GM21786 (cell line): ENCODE results near the gene GDF7.
A peak's percentile ranks its signal among the peaks of the same experiment; 100 is the strongest.
"Not testable (repeated sequence)": the region's sequence is repeated elsewhere in the genome, so short reads cannot be mapped to it uniquely, and the experiment has no call there.

Experiments
- ATAC-seq: cut with Tn5 transposase; IDR thresholded peaks from one replicate; pipeline ENCODE4 v1.9.1; 2021; ENCODE audit not compliant: unreplicated experiment

GDF7 gene

GRCh38 chr2:20693317-20693716 lies 26.4 kb downstream of the GDF7 start:
- no peak for ATAC-seq

DNA sequence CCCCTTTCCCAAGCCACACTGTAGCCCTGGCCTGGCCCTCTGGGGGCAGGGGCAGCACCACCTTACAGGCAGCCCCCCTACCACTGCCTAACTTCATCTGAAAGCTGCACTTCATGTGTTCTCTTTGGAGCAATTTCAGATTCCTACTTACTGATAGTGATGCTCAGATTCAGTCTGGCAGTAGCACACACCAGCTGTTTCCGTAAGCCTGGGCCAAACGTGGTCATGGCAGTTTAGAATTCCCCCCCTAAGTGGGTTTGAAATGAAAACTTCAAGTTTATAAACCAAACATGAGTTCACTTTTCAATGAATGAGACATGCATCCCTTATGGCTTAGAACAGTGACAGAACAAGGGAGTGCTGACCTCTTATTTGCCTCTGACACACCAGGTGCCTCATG lies 29.4 kb downstream of the GDF7 start:
- ATAC-seq, result no peak

DNA sequence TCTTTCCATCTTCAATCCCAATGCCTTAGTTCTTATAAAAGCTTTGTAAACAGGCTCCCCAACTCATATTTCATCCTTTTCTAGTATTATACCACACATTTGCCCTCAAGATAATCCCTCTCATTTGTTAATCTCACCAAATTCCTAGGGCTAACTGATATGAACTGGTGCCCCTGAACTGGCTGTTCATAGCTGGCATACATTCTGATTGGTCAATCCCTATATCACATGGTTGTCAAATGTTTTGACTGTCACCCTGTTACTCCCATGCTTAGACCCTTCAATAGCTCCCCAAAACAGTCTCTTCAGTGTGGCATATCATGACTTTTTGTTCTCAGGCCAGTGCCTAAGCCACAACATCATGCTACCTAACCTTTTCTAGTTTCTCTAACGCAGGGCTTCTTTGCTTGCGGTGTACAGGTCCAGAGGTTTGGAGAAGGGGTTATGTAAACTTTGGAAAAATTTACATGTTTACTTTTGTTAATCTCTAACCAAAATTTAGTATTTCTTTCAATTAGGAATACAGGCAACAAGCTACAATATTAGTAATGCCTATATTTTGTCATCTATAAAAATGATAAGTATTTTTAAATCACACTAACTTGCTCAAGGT lies 30.5 kb downstream of the GDF7 start:
- no peak for ATAC-seq

DNA sequence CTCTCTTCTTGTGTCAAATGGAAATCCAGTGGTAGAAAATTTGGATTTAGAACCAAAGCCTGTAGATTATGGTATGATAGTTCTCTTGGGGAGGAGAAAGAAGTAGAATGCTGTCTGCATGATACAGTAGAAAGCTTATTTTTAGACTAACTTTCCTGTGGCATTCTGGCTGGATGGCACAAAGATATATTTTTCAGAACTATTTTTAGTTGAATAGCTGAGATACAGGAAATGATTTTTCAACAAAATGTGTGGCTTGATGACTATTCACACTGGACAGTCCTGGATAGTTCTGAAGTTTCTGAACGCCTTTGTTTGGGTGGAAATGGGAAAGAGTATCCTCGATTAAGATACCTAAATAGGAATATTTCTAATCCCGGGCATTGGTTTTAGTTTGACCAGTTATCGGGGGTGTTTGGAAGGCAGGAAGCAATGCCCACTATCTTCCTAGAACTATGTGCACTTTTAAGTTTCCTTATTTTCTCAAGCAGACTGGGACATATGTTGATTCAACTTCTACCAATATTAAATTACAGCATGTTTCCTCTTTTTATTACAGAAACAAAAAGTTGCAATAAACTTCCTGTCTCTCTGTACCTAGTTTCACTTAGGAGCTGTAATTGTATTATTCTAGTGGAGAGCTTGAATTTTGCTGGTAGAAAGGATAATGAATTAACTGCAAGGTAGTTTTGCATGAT lies 32.1 kb downstream of the GDF7 start:
- peak; percentile 41 for ATAC-seq

DNA sequence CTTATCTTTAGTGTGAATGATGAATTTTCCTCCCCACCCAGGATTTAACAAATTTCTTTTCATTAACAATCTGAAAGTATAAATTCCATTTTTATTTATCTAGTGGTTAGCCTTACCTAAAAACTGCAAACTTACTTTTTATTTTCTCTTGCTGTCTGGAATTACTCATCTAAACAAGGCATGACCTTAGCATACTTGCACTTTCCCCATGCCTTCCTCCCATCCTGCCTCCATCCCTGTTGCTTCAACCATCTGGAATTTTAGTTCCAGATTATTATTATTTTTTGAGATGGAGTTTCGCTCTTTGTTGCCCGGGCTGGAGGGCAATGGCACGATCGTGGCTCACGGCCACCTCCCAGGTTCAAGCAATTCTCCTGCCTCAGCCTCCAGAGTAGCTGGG lies 35.6 kb downstream of the GDF7 start:
- ATAC-seq, result no peak

GRCh38 chr2:20704886-20705285 lies 37.9 kb downstream of the GDF7 start:
- ATAC-seq, result no peak

DNA sequence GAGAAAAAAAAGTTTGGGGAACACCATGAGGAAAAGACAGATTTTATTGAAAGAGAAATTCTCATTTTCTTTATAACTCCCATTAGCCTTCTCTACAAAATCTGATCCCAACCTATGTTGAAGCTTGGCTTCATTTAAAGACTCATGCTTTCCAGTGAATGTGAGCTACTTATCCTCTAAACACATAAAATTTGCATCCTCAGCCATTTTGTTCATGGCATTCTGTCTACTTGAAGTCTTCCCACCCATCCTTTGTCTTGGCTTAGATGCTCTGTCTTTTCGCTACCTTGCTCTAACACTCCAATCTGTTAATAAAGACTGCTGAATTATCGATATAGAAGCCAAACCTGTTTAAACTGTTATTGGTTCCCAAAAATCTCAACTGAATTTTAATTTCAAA lies 39.3 kb downstream of the GDF7 start:
- no peak for ATAC-seq

DNA sequence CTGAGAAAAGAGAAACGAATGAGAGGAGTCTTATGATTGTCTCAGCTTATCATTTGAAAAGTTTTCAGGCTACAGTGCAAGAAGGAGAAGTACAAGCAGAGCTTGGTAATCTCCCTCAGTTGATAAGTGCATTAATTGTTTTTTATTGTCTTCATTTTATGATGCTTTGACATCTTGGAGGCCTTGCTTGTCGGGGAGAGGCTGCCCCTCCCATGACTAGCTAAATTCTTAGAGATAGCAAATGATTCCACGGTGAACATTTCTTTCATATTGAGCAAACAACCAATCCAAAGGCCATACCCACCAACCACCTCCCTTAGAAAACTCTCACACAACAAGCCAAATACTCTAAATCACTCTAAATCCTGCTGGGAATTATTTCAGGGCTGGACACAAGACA lies 39.8 kb downstream of the GDF7 start:
- no peak for ATAC-seq

- ATAC-seq, result no peak
Observed at GRCh38 chr2:20707601-20708000, 40.7 kb downstream of the GDF7 start.

DNA sequence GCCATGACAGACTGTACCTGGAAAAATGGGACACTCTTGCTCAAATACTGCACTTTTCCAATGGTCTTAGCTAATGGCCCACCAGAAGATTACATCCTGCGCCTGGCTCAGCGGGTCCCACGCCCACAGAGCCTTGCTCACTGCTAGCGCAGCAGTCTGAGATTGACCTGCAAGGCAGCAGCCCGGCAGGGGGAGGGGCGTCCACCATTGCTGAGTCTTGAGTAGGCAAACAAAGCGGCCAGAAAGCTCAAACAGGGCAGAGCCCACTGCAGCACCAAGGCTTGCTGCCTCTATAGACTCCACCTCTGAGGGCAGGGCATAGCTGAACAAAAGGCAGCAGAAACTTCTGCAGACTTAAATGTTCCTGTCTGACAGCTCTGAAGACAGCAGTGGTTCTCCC lies 44.7 kb downstream of the GDF7 start:
- ATAC-seq, result not testable (repeated sequence)

- not testable (repeated sequence) for ATAC-seq
Observed at GRCh38 chr2:20713585-20713984, 46.6 kb downstream of the GDF7 start.

- not testable (repeated sequence) for ATAC-seq
Observed at GRCh38 chr2:20714412-20714811, 47.5 kb downstream of the GDF7 start.

DNA sequence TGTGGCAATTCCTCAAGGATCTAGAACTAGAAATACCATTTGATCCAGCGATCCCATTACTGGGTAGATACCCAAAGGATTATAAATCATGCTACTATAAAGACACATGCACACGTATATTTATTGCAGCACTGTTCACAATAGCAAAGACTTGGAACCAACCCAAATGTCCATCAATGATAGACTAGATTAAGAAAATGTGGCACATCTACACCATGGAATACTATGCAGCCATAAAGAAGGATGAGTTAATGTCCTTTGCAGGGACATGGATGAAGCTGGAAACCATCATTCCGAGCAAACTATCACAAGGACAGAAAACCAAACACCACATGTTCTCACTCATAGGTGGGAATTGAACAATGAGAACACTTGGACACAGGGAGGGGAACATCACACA lies 49.2 kb downstream of the GDF7 start:
- not testable (repeated sequence) for ATAC-seq

DNA sequence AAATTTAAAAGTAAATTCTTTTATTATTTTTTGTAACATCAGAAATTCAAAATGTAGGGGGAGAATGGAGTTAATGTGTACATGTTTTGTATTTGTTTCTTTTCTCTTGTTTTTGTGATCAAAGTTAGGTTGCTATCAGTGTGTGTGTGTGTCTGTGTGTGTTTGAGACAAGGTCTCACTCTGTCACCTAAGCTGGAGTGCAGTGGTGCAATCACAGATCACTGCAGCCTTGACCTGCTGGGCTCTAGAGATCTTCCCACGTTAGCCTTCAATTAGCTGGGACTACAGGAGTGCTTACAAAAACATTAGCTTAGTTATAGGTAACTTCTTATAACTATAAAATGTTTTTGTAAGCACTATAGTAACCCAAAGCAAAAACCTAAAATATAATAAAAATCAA lies 50.7 kb downstream of the GDF7 start:
- no peak for ATAC-seq

DNA sequence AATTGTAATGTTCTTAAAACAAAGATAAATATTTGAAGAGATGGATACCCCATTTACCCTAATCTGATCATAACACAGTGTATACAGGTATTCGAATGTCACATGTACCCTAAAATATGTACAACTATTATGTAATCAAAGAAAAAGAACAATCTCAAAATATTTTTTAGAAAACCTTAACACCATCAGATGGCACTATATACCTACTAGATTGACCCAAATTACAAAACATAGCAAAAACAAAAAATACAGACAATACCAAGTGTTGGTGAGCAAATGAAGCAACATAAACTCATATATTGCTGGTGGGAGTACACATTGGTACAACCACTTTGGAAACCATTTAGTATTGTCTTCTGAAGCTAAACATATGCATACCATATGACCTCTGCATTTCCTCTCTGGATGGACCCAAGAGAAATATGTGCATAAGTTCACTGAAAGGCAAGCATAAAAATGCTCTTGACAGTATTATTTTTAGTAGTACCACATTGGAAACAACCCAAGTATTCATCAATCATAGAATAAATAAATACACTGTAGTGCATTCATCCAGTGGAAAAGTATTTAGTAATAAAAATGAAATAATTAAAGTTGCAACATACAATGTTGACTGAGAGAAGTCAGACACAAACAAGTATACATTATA lies 55.8 kb downstream of the GDF7 start:
- no peak for ATAC-seq

DNA sequence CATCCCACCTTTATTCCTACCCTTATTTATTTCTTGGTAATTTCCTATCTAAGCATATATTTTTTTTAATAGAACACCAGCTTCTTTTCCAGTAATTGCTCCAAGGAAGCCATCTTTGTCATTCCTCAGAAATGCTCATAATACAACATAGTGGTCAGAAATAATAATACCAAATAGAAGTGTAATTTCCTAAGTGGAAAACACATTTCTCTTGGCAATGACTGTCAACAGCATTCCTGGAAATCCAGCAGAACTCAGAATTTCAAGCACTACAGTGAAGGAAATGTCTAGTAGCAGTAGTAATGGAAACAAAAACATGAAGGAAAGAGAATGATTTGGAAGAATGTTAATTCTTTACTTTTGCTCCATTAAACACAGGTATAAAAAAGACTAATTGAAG lies 56.6 kb downstream of the GDF7 start:
- ATAC-seq, result no peak

DNA sequence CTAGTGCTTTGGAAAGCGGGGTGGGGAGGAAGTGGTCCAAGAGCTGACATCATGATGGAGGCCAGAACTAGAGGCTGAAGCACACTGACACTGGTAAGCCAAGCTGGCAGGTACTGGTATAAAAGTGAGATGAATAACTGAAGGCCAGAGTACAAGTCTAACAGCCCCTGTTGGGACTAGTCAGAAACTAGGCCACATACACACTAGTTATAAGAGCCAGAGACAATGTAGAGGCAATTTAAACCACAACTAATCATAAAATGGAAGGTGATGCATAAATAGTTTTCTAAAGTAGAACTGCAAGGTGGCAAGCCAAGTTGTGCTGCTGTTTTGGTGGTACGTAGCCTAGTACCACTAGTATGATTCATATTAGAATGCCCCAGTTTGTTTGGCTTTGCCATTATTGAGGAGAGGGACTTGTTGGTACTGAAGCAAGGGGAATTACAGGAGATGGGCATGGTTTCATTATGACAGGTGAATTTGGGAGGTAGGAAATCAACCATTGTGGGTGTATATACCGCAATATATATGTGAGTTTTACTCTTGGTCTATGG lies 57.6 kb downstream of the GDF7 start:
- no peak for ATAC-seq

GRCh38 chr2:20725782-20726181 lies 58.8 kb downstream of the GDF7 start:
- no peak for ATAC-seq

- ATAC-seq, result no peak
Observed at GRCh38 chr2:20726913-20727312, 60.0 kb downstream of the GDF7 start.

GRCh38 chr2:20728114-20728758 lies 61.3 kb downstream of the GDF7 start:
- no peak for ATAC-seq
